ENCODE measurements around the gene FAM72A. TPM values are rescaled to one million over a fixed set of nuclear protein-coding genes. Genes with fewer than 3 reads are reported as not detected.
A peak's percentile ranks its signal among the peaks of the same experiment; 100 is the strongest.
"Not testable (repeated sequence)": the region's sequence is repeated elsewhere in the genome, so short reads cannot be mapped to it uniquely, and the experiment has no call there.

FAM72A gene
- total and polyA plus RNA-seq, 2 of the 4 experiments (the other 2 are of a cell fraction): 2.2 to 5.0 TPM

DNA sequence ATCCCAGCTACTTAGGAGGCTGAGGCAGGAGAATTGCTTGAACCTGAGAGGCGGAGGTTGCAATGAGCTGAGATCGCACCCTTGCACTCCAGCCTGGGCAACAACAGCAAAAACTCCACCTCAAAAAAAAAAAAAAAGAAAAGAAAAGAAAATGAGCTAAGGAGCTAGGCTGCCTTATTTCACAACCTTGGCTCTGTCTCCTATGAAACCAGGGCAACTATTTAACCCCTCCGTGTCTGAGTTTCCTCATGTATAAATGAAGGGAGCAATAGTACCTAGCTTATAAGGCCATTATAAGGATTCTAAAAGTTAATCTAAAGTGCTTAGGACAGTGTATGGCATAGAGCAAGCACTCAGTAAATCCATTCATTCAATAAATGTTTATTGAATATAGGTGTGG lies 32.8 kb downstream of the FAM72A start:
- H3K9ac ChIP-seq (ENCODE audit: low read depth, low read length); H3K14ac ChIP-seq (replicated peaks; ENCODE audit: low read depth, low read length); H4K20me1 ChIP-seq (ENCODE audit: insufficient read depth, low read length); H3K27ac ChIP-seq (ENCODE audit: insufficient read depth, low read length); H3K9me1 ChIP-seq (ENCODE audit: insufficient read depth, low read length); H2AFZ ChIP-seq (replicated peaks; ENCODE audit: low read length, poor library complexity); ATAC-seq (ENCODE audit: low read depth); H3K23ac ChIP-seq (ENCODE audit: low read depth, low read length); H2AK5ac ChIP-seq (ENCODE audit: low read depth, low read length); BruUV-seq (replicated peaks); H2BK120ac ChIP-seq (ENCODE audit: low read depth, low read length); H4K8ac ChIP-seq (ENCODE audit: low read depth in 2 of 2, low read length in 2 of 2); H3K56ac ChIP-seq (ENCODE audit: extremely low read depth, insufficient read depth, low read length); dilution Hi-C loops (cut with HindIII; ENCODE audit: low sequenced_read_pairs, unreplicated experiment); CTCF ChIA-PET; intact Hi-C loops (cut with micrococcal nuclease); H4K91ac ChIP-seq (ENCODE audit: insufficient read depth, low read depth, low read length); H3K4me1 ChIP-seq (ENCODE audit: control insufficient read depth, insufficient read depth, low read length); H3K18ac ChIP-seq (ENCODE audit: low read depth, low read length); H3K4ac ChIP-seq (ENCODE audit: low read depth, low read length); H2BK20ac ChIP-seq (ENCODE audit: low read depth, low read length); H3K9me3 ChIP-seq (ENCODE audit: control insufficient read depth, insufficient read depth, low read length); H3K79me1 ChIP-seq (ENCODE audit: low read depth in 1 of 2, low read length in 2 of 2); H2BK15ac ChIP-seq (ENCODE audit: low read depth, low read length); in situ Hi-C loops (cut with MboI; ENCODE audit: low sequenced_read_pairs); POLR2A ChIA-PET (ENCODE audit: unreplicated experiment); H3K4me3 ChIP-seq (ENCODE audit: insufficient read depth, low read depth, low read length); H3K36me3 ChIP-seq (ENCODE audit: control insufficient read depth, insufficient read depth, low read length); H3K27me3 ChIP-seq (ENCODE audit: control insufficient read depth, insufficient read depth, low read length); H2BK5ac ChIP-seq (ENCODE audit: low read depth, low read length, poor library complexity, severe bottlenecking); H2AK9ac ChIP-seq (replicated peaks; ENCODE audit: low read depth, low read length, poor library complexity); H3K4me2 ChIP-seq (ENCODE audit: low read depth, low read length); H4K5ac ChIP-seq (ENCODE audit: low read depth, low read length): not testable (repeated sequence)
- DNase-seq: peak; percentile 30
- TF ChIP-seq CEBPB (IDR thresholded peaks at IDR 0.05; ENCODE audit: low read depth, low read length): peak; percentile 40; the same call in 1 of the 2 replicates
- no CpG with 5 or more reads among the region's 3 CpGs for WGBS, 2 experiments (ENCODE audit: extremely low coverage in 2 of 2, insufficient read length in 1 of 2)

DNA sequence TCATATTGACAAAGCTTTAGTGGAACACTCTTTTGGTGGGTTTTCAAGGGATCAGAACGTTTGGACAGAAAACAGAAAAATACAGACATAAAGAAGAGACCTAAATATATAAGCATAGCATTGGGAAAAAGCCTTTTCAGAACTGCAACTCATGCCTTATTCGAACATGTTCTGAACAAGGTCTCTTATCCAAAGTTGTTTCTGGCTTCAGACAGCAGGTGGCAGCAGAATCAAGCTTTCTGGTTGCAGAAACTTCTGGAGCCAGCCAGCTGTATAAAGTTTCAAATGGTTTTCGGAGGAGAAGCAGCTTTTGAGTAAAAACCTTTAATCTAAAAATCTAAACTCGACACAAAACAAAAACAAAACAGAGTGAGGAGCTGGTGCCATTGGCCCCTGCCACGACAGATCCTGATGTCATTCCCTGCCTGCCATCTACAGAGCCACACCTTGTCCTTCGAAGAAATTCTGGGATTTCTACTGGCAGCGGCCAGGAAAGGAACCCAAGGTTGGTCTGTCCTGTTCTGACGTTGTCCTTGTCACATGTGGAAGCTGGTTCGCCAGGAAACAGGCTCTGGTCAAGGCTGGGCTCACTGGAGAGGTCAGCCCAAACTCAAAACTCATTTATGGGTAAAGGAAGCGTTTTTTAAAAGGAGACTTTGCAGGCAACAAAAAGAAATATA lies 35.1 kb downstream of the FAM72A start:
- H4K20me1 ChIP-seq (ENCODE audit: insufficient read depth, low read length); in situ Hi-C loops (cut with MboI; ENCODE audit: low sequenced_read_pairs); H2AK5ac ChIP-seq (ENCODE audit: low read depth, low read length); H3K18ac ChIP-seq (ENCODE audit: low read depth, low read length); H3K56ac ChIP-seq (ENCODE audit: extremely low read depth, insufficient read depth, low read length); H3K9me3 ChIP-seq (ENCODE audit: control insufficient read depth, insufficient read depth, low read length); H2AK9ac ChIP-seq (replicated peaks; ENCODE audit: low read depth, low read length, poor library complexity); H3K27ac ChIP-seq (ENCODE audit: insufficient read depth, low read length); CTCF ChIA-PET; H3K79me1 ChIP-seq (ENCODE audit: low read depth in 1 of 2, low read length in 2 of 2); H2BK20ac ChIP-seq (ENCODE audit: low read depth, low read length); H3K4me2 ChIP-seq (ENCODE audit: low read depth, low read length); BruUV-seq (replicated peaks); H2AFZ ChIP-seq (replicated peaks; ENCODE audit: low read length, poor library complexity); H3K9me1 ChIP-seq (ENCODE audit: insufficient read depth, low read length); H3K4ac ChIP-seq (ENCODE audit: low read depth, low read length); H4K5ac ChIP-seq (ENCODE audit: low read depth, low read length); H2BK5ac ChIP-seq (ENCODE audit: low read depth, low read length, poor library complexity, severe bottlenecking); dilution Hi-C loops (cut with HindIII; ENCODE audit: low sequenced_read_pairs, unreplicated experiment); POLR2A ChIA-PET (ENCODE audit: unreplicated experiment); H3K4me1 ChIP-seq (ENCODE audit: control insufficient read depth, insufficient read depth, low read length); H4K91ac ChIP-seq (ENCODE audit: insufficient read depth, low read depth, low read length); H3K23ac ChIP-seq (ENCODE audit: low read depth, low read length); DNase-seq; H4K8ac ChIP-seq (ENCODE audit: low read depth in 2 of 2, low read length in 2 of 2); H2BK15ac ChIP-seq (ENCODE audit: low read depth, low read length); H3K14ac ChIP-seq (replicated peaks; ENCODE audit: low read depth, low read length); H3K36me3 ChIP-seq (ENCODE audit: control insufficient read depth, insufficient read depth, low read length); H3K9ac ChIP-seq (ENCODE audit: low read depth, low read length); H3K4me3 ChIP-seq (ENCODE audit: insufficient read depth, low read depth, low read length); H3K27me3 ChIP-seq (ENCODE audit: control insufficient read depth, insufficient read depth, low read length); intact Hi-C loops (cut with micrococcal nuclease): not testable (repeated sequence)
- WGBS, 2 experiments (ENCODE audit: extremely low coverage in 2 of 2, insufficient read length in 1 of 2): no CpG with 5 or more reads among the region's 10 CpGs
- ATAC-seq (ENCODE audit: low read depth): peak; percentile 96
- H2BK120ac ChIP-seq (ENCODE audit: low read depth, low read length): 0 out of 2 replicates have a peak overlapping the region, but pooled peaks have one; percentile 32
